Activated B cell treated with CpG ODN at 0.5 μM for 24 hours (primary cell): ENCODE data around the gene MRPS2. TPM values are rescaled to one million over a fixed set of nuclear protein-coding genes. Genes with fewer than 3 reads are reported as not detected.
"Not testable (repeated sequence)": the region's sequence is repeated elsewhere in the genome, so short reads cannot be mapped to it uniquely, and the experiment has no call there.

ENCODE experiments used
- ATAC-seq: fragments of 200-7000 bp; cut with Tn5 transposase; one replicate; pipeline ENCODE4 v1.10.0; 2021; ENCODE audit warnings: low read depth, mild to moderate bottlenecking, moderate library complexity
- CTCF ChIA-PET: fragments of 350-600 bp; sonication (Branson Sonifier 250); formaldehyde crosslinking; loops from one replicate; lab custom pipeline; 2021; ENCODE audit warnings: antibody characterized with exemption; lab: Charles Lee
- POLR2A ChIA-PET: fragments of 350-600 bp; sonication (Branson Sonifier 250); formaldehyde crosslinking; loops from one replicate; lab custom pipeline; 2021; ENCODE audit warnings: antibody characterized with exemption; lab: Charles Lee
- DNase-seq: peaks from one replicate; pipeline ENCODE4 v3.0.0; 2022
- H3K27ac Mint-ChIP-seq: one replicate; pipeline ENCODE4 v1.8.0; 2020; ENCODE audit warnings: mixed read lengths
- H3K27me3 Mint-ChIP-seq: one replicate; pipeline ENCODE4 v1.8.0; 2021; ENCODE audit warnings: mixed read lengths
- H3K36me3 Mint-ChIP-seq: one replicate; pipeline ENCODE4 v1.8.0; 2021; ENCODE audit warnings: low read depth, mixed read lengths
- H3K4me1 Mint-ChIP-seq: one replicate; pipeline ENCODE4 v1.8.0; 2021; ENCODE audit warnings: mixed read lengths
- H3K4me3 Mint-ChIP-seq: one replicate; pipeline ENCODE4 v1.8.0; 2020; ENCODE audit warnings: mild to moderate bottlenecking, mixed read lengths
- H3K9me3 Mint-ChIP-seq: one replicate; pipeline ENCODE4 v1.8.0; 2020; ENCODE audit warnings: mixed read lengths
- intact Hi-C: fragments of 100-400 bp; cut with micrococcal nuclease; formaldehyde crosslinking; loops from one replicate; pipeline ENCODE4 v1.15.1; 2024
- total RNA-seq: library from RNA; stranded (reverse); gene quantifications from 2 replicates; pipeline ENCODE4 v1.2.3, GENCODE V29; 2022
- TF ChIP-seq, protein P1 (sequence below): fragments of 200-600 bp; IDR thresholded peaks from one replicate; pipeline ENCODE4 v1.8.0; 2022; ENCODE audit warnings: antibody characterized with exemption, mild to moderate bottlenecking

The MRPS2 gene
- total RNA-seq, 1 donor from 2014 or later, result 35.1 TPM

DNA sequence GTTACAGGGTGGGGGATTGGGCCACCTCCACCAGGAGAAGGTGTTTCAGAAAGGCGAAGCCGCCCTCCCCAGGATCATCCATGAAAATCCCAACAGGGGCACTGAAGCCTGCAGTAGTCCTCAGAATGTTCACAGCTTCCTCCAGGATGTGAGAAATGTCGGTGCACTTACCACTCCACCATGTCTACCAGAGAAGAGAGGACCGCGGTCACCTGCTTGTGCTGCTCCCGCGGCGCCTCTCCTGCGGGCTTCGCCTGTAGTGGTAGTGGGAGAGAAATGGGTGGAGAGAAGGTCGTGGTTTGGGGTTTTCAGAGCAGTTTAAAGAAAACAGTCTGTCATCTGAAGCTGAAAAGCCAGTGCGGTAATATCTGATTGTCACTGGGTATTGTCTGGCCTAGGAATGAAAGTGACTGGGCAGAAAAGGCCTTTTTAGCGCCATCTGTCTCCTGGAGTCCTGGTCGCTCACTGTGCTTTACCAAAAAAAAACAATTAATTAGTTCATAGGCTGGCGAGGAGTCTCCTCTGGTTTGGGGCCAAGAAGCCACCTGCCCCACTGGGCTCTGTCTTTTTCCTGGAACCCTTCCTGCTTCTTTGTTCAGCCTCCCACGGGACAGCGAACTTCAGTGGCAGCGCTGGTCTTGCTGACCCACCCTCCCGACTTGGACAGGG is 43.9 kb upstream of the MRPS2 start:
- no peak for DNase-seq
- ChIA-PET CTCF (no interaction called here), POLR2A (no interaction called here)
- peaks cover 25% of the 10 kb centered on the region for H3K27me3 Mint-ChIP-seq
- no peaks in the 10 kb centered on the region for H3K36me3 Mint-ChIP-seq
- no peak overlapping the region for H3K4me3 Mint-ChIP-seq
- intact Hi-C loops, result no loop called here
- no peak overlapping the region for H3K27ac Mint-ChIP-seq
- TF ChIP-seq, protein P1, sequence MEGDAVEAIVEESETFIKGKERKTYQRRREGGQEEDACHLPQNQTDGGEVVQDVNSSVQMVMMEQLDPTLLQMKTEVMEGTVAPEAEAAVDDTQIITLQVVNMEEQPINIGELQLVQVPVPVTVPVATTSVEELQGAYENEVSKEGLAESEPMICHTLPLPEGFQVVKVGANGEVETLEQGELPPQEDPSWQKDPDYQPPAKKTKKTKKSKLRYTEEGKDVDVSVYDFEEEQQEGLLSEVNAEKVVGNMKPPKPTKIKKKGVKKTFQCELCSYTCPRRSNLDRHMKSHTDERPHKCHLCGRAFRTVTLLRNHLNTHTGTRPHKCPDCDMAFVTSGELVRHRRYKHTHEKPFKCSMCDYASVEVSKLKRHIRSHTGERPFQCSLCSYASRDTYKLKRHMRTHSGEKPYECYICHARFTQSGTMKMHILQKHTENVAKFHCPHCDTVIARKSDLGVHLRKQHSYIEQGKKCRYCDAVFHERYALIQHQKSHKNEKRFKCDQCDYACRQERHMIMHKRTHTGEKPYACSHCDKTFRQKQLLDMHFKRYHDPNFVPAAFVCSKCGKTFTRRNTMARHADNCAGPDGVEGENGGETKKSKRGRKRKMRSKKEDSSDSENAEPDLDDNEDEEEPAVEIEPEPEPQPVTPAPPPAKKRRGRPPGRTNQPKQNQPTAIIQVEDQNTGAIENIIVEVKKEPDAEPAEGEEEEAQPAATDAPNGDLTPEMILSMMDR, result no peak
- no peak for ATAC-seq
- no peaks in the 10 kb centered on the region for H3K4me1 Mint-ChIP-seq
- H3K9me3 Mint-ChIP-seq, result peaks cover 4% of the 10 kb centered on the region

DNA sequence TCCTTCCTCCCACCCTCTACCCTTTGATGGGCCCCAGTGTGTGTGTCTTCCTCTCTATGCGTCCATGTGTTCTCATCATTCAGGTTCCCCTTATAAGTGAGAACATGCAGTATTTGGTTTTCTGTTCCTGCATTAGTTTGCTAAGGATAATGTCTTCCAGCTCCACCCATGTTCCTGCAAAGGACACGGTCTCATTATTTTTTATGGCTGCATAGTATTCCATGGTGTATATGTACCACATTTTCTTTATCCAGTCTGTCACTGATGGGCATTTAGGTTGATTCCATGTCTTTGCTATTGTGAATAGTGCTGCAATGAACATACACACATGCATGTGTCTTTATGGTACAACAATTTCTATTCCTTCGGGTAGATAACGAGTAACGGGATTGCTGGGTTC is 42.0 kb upstream of the MRPS2 start:
- H3K36me3 Mint-ChIP-seq, POLR2A ChIA-PET: not testable (repeated sequence)

DNA sequence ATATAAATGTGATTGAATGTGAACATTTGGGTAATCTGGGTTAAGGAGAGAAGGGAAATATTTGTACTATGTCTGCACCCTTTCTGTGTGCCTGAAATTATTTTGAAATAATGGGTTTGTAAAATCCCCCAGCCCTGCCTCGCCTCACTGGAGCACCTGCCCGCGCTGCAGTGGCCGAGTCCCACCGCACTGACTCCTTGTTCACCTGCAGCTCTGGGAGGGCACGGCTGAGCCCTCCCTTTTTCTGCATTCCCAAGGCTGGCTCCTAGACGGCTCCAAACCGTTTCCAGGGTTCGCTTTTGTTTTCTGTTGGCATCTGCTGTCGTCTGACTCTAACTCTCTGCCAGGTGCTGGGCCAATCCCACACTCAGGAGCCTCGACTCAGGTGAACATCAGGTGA is 38.5 kb upstream of the MRPS2 start:
- intact Hi-C loops, result no loop called here
- TF ChIP-seq, protein P1, result no peak
- ChIA-PET CTCF (no interaction called here), POLR2A (no interaction called here)
- no peak overlapping the region for H3K27ac Mint-ChIP-seq
- no peak overlapping the region for H3K4me3 Mint-ChIP-seq
- H3K36me3 Mint-ChIP-seq, result no peaks in the 10 kb centered on the region
- DNase-seq, result no peak
- H3K27me3 Mint-ChIP-seq, result peaks cover 31% of the 10 kb centered on the region
- no peaks in the 10 kb centered on the region for H3K4me1 Mint-ChIP-seq
- H3K9me3 Mint-ChIP-seq, result peaks cover 4% of the 10 kb centered on the region
- no peak for ATAC-seq

More for the DNA sequence above, 42.0 kb upstream of the MRPS2 start:
- peaks cover 30% of the 10 kb centered on the region for H3K27me3 Mint-ChIP-seq
- CTCF ChIA-PET, DNase-seq, H3K9me3 Mint-ChIP-seq, intact Hi-C loops, ATAC-seq, H3K4me1 Mint-ChIP-seq, H3K27ac Mint-ChIP-seq, H3K4me3 Mint-ChIP-seq: not testable (repeated sequence)

DNA sequence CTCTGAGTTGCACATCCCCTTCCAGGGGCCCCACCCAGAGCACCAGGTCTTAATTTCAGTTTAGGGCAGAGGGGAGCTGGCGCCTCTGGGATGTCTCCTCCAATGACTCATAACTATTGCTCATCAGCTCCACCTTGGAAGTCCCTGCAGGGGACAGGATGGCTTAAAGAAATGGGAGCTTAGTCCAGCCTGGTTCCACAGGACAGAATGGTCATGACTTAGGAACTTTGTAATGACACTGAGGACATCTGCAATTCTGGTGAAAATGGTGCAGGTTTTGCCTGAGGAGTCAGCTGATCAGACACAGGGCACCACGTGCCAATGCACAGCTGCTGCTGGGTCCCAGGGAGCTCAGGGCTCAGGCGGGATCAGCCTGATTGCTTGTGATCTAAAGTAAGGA is 37.3 kb upstream of the MRPS2 start:
- POLR2A ChIA-PET, result no interaction called here
- H3K27ac Mint-ChIP-seq, result no peak overlapping the region
- H3K4me3 Mint-ChIP-seq, result no peak overlapping the region
- H3K9me3 Mint-ChIP-seq, result peaks cover 4% of the 10 kb centered on the region
- no peaks in the 10 kb centered on the region for H3K36me3 Mint-ChIP-seq
- TF ChIP-seq, protein P1, result no peak
- intact Hi-C loops, result no loop called here
- DNase-seq (no peak), ATAC-seq (no peak)
- peaks cover 35% of the 10 kb centered on the region for H3K27me3 Mint-ChIP-seq
- CTCF ChIA-PET, result no interaction called here
- H3K4me1 Mint-ChIP-seq, result no peaks in the 10 kb centered on the region

DNA sequence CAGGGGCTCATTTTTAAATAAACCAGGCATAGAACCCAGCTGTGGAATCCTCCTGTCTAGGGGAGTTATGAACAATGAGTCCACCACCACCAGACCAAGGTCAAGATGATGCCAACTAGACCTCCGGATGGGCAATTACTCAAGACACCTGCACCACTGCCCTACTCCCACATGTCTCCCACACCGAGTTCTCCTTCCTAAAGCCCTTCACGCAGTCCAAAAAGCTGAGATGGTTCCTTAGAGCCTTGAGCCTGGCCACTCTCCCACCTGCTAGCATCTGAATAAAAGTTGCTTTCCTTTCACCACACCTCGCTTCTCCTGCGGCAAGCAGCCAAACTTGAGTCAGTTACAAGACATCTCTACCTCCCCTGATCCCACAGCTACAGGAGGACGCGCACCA is 36.3 kb upstream of the MRPS2 start:
- intact Hi-C loops, result no loop called here
- DNase-seq (no peak), ATAC-seq (no peak)
- Mint-ChIP-seq H3K4me3 (no peak overlapping the region), H3K36me3 (no peaks in the 10 kb centered on the region), H3K9me3 (no peaks in the 10 kb centered on the region), H3K27ac (no peak overlapping the region), H3K4me1 (no peaks in the 10 kb centered on the region), H3K27me3 (peaks cover 38% of the 10 kb centered on the region)
- TF ChIP-seq, protein P1, result no peak
- ChIA-PET POLR2A (no interaction called here), CTCF (no interaction called here)
